GM21526 (cell line): ENCODE data around the gene RTTN.
"Not testable (repeated sequence)": the region's sequence is repeated elsewhere in the genome, so short reads cannot be mapped to it uniquely, and the experiment has no call there.

Experiments used
- ATAC-seq: cut with Tn5 transposase; IDR thresholded peaks from one replicate; pipeline ENCODE4 v1.9.1; 2021; ENCODE audit warnings: moderate library complexity; ENCODE audit not compliant: unreplicated experiment, low FRiP score

The RTTN gene, protein sequence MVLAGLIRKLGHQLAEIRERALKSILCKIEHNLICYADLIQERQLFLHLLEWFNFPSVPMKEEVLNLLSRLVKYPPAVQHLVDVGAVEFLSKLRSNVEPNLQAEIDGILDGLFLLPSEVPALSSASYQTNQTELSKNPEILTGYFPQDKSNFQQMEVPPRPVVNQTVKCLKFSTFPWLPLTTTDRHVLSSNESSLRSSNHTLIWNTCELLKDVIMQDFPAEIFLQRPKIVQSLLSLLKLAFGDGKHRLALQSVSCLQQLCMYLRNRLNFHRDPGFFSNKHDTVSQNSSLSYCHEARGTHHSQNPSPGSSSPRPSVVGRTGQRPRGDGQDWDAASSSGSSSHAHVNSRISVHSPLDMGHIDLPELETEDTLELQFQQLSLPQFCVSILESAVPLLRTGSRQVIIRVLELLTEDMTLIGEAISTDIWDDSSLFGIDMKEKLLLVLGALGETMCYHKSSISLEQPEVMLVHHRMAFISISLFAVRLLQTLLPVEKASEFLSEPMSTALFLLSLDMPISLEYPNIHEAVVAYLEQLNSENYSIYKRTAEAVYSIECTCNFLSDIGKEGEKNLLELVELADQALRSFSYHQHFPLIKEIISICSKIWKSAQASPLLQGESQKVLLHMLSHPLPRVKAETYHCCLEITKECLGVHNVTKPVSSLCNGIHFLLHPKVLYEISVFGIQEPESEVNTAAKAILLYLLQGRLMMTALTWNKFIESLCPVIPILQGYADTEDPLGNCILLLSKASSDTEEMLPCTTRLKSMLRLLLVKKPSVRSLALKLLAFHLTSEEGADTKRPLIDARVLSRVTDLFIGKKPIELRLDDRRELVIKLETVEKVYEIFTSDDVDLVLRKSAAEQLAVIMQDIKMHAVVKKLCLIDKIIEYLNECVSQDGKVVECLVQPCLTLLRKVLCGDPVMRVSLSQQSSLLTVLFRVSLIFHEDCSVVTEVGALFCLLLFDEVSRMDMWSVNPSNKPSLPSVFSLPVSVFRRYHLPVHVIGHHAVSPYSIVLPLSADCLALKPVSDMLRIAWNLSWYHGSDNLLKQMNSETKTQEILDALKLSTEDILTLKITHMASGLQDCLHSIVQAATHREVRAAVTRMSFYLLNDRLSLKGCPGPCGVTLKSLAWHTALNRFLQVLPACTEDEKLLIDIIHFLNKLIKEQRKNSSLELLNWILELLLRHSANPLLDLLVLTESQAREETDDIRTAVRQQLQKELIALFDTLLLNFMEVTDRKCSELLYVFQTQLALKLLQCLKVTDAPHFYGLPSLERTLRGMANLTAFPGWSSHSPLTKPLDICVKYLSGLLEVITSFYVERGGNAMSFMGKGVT (N-terminal part only)

DNA sequence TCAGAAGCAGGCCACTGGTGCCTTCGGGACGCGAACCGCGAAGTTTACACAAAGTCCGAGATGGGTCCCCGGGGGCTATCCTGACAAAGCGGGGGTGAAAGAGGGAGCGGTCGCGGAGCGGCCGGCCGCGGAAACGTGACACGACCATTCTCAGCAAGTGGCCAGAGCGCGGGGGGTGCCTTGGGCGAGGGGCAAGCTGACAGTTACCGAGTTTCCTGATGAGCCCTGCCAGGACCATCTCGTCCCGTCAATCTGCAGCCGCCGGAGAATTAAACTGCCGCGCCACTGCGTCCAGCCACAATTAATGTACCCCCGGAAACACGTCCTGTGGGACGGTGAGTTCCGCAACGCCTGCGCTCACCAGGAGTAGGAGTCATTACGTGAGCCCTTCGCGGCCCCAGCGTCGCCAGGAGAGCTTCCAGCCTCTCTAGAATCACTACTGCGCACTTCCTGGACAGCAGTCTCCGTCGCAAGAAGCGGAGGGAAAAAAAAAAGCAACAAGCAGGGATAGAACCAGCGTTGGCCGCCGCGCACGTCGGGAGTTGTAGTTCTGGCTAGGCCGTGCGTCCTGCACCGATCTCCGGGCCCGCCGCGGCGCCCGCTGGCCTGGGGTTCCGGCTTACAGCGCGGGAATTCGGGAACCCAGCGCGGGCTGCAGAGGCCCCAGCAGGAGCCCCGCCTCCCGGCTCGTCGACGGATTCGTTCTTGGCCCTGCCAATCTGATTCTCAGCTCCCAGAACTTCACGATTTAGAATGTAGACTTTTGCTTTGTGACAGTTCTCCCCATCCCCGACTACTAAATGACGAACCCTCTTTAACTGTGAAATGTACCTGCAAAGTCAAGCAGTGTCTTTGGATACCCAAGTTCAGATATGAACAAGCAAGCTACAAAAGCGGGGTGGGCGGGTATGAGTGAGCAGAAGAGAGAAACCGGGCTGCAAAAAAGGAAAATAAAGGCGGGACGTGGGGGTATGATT is at the start of gene RTTN:
Gene RTTN, minus strand, starts transcription at position 267 of the 977 bp plus-strand sequence. Its CDS starts 29 bp downstream, at position 238.
- peak; percentile 95 for ATAC-seq

DNA sequence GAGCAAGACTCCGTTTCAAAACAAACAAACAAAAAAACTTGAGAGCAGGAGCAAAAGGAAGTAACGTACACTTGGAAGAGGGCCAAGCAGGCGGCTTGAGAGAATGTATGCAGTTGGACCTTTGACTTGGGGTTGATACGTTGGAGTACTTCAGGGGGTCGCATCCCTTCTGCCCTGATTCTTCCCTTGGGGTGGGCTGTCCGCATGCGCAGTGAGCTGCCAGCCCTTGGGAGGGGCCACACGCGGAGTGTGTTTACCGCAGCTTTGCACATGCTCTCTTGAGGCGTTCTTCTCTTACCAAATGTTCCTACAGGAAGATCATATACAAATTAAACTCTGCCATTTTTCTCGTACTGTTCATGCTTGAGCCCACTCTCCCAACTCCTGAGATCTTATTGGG is 45.3 kb upstream of the RTTN start:
- ATAC-seq, result no peak

DNA sequence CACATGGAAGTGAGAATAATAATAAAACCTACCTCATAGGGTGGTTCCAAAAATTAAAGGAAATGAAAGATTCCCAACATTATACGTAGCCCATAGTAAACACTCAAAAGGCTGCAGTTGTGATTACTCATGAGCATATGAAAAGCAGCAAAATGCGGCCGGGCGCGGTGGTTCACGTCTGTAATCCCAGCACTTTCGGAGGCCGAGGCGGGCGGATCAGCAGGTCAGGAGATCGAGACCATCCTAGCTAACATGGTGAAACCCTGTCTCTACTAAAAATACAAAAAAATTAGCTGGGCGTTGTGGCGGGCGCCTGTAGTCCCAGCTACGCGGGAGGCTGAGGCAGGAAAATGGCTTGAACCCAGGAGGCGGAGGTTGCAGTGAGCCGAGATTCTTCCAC is 44.4 kb upstream of the RTTN start:
- ATAC-seq, result not testable (repeated sequence)

DNA sequence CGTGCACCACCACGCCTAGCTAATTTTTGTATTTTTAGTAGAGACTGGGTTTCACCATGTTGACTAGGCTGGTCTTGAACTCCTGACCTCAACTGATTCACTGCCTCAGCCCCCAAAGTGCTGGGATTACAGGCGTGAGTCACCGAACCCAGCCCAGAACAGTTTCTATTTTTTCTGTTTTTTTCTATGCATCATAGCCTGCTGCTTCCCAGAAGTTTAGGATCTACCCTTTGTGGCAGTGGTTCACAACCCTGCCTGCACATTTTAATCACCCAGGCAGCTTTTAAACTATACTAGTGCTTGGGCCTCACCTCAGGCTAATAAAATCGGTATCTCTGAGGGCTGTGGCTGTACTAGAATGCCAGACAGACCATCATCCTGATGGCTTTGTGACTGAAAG is 43.6 kb upstream of the RTTN start:
- no peak for ATAC-seq

DNA sequence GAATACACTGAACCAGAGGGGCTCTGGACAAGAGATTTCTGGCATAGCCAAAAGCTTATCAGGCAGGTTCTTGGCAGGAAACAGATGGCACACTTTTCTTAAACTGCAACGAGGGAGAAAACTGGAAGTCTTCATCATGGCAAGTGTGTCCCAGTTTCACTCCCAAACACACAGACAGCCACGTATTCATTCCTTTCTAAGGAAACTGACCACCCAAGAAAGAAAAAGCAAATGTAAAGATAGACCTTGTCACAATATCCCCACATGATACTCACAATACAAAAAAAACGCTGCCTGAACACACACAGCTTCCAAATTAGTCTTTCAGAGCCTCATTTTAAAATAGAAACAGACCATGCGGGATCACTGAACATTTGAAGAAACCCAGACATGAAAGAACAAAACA is 40.6 kb upstream of the RTTN start:
- no peak for ATAC-seq

DNA sequence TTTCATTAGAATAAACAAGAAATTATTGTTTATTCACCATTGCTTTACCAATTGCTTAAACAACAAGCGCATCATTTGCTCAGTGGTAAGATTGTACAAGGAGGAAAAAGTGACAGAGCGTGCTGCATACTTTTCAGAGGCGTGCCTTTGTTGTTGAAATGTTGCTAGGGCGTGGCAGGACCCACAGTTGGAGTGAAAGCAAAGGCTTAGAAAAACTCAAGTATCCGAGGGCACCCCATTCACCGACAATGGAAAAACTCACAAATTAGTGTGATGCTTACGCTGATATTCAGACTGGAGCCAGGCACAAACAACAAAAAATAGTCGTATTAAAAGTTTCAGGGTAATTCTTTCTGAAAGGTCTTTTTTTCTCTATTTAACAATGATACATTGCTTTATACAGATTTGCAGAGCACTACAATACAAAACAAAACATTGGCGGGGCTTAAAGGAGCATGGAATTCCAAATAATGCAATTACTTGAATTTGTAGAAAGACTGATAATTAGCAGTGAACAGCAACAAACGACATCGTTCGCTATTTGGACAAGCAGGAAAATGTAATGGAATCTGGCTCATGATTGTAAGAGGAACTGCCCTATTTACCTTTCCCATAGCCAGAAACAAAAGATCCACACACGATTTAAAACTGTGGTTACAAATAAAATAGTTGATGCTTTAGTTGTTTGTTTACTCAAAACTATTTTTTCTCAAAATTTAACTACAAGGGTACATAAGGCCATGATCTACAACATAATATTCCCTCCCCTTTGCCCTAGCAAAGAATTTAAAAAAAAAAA is 37.8 kb upstream of the RTTN start:
- no peak for ATAC-seq

DNA sequence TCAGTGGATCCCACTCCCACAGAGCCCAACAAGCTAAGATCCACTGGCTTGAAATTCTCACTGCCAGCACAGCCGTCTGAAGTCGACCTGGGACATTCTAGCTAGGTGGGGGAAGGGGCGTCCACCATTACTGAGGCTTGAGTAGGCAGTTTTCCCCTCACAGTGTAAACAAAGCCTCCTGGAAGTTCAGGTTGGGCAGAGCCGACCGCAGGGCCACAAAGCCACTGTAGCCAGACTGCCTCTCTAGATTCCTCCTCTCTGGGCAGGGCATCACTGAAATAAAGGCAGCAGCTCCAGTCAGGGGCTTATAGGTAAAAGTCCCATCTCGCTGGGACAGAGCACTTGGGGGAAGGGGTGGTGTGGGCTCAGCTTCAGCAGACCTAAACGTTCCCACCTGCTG is 31.4 kb upstream of the RTTN start:
- not testable (repeated sequence) for ATAC-seq

DNA sequence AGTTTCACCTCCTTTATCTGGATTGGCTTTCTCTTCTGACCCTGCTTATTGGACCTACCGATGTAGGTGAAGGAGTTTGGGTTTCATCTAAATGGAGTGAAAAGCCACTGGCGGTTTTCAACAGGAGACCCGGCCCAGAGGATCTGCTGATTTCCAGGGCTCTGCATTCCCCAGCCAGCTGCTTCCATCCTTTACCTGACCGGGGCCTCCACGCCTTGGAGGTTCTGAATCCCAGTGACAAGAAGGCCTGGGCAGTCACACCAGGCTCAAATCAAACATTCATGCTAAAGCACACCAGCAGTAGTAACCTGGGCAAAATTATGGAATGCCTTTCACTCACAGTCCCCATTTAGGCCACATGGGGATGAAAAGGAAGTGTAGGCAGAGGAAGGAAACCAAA is 30.0 kb upstream of the RTTN start:
- no peak for ATAC-seq

DNA sequence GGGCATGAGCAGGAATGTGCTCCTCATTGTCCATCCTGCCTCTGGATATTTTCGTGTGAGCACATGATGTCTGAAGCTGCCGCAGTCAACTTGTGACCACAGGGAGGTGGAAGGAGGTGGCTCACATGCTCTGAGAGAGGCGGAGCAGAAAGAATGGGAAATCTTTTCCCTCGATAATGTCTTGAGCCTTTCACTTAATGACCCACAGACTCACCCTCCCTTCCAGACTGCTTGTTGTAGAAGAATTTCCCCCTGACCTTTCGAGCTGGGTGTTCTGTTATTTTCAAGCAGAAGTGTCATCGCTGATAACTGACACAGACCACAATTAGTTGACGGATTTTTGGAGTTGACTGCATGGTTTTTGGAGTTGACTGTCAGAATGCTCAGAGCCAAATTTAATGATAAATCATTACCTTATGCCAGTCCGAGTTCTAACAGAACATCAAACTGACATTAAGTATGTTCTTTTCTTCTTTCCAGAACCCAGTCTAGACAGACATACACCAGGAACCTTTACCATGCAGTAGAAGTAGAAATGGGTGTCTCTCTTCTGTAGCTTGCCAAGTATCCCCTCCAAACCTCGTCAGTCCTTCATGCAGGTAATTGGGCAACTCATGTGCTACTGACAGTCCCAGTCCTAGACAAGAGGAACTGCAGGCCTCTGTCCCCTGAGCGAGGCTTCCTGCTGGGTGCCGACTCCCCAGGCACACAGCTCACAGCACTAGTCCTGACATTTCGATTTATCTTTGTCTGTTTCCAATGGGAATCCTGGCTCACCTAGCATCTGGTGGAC is 29.4 kb upstream of the RTTN start:
- ATAC-seq, result no peak

DNA sequence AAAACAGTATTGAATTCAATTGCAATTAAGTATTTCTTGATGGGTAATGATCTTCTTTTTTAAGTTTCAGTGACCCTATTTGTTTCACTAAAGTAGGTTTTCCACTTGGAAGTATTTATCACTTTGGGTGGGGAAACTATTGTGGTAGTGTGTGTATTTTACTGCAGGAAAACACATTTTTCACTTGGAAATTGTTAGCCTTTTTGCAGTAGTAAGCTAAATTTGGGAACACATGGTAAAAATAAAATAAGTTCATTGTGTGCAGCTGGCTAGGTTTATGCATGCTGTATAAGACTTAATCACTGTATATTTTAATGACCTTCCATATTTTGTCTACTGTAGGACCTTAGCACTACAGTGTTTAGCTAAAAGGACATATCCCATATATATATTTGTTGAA is 28.5 kb upstream of the RTTN start:
- ATAC-seq, result no peak

DNA sequence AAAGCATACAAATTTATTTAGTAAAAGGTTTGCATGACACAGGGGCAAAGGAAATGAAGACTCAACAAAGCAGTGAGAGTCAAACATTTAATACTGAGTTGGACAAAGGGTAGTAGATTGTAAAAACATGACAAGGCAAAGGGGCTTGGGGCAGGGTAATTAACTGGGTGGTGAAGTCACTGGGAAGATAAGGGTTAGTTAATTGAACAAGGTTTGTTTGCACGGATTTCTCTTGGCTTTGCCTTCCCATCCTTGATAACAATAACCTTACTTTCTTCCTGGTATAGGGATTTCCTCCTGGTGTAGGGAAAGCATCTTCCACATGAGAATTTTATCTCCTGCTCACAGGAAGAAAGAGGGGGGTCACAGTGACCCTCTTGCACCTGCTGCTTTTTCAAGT is 26.8 kb upstream of the RTTN start:
- no peak for ATAC-seq

DNA sequence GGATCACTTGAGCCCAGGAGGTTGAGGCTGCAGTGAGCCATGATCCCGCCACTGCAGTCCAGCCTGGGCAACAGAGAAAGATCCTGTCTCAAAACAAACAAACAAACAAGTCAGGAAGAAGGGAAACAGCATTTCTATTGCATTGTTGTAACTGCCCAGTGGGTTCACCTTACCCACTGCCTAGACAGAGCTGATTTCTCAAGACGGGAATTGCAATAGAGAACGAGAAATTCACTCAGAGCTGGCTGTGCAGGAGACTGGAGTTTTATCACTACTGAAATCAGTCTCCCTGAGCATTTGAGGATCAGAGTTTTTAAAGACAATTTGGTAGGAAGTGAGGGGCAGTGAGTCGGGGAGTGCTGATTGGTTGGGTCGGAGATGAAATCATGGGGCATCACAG is 24.2 kb upstream of the RTTN start:
- ATAC-seq, result no peak

DNA sequence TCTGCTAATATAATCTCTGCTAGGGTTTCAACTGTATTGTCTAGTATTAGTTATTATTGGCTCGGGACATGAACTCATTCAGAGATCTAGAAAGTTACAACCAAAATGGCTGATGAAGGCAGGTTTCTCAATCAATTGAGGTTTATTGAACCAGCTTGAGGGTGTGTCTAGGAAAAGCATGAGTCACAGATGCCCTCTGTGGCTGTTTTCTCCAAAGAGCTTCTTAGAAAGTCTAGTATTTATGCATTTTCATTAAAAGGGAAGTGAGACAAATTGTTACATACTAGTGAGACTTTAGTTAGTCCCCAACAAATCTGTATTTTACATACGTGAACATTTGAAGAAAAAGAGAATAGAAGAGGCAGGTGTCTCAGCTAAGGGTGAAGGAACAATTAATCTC is 23.0 kb upstream of the RTTN start:
- ATAC-seq, result no peak

DNA sequence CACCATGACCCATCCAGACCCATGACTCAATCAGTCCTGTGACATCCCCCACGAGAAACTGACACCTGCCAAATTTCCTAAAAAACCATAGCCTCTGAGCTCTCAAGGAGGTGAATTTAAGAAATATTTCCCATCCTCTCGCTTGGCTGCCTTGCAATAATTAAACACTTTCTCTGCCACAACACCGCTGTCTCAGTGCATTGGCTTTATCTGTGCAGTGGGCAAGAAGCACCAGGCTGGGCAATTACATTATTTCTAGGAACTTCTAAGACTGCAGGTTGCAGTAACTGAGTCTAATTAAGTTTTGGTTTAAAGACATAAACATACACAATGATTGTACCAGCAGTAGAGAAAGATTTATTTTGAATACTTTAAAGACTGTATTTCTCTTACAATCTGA is 22.0 kb upstream of the RTTN start:
- no peak for ATAC-seq

DNA sequence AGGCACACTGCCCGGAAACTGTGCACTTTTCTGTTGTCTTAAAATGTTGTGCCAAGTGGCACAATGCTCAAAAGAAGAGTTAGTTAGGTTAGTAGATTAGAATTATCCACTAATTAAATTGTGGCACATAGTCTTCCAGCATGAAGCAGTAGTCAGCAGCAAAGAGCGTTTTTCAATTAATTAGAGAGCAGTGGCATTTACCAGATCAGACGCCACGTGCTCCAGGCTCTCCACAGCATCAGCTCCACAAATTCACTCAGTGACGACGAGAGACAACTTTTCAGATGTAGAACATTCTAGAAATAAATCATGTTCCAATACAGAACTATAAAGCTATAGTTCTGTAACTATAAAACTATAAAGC is 16.4 kb upstream of the RTTN start:
- ATAC-seq, result no peak

DNA sequence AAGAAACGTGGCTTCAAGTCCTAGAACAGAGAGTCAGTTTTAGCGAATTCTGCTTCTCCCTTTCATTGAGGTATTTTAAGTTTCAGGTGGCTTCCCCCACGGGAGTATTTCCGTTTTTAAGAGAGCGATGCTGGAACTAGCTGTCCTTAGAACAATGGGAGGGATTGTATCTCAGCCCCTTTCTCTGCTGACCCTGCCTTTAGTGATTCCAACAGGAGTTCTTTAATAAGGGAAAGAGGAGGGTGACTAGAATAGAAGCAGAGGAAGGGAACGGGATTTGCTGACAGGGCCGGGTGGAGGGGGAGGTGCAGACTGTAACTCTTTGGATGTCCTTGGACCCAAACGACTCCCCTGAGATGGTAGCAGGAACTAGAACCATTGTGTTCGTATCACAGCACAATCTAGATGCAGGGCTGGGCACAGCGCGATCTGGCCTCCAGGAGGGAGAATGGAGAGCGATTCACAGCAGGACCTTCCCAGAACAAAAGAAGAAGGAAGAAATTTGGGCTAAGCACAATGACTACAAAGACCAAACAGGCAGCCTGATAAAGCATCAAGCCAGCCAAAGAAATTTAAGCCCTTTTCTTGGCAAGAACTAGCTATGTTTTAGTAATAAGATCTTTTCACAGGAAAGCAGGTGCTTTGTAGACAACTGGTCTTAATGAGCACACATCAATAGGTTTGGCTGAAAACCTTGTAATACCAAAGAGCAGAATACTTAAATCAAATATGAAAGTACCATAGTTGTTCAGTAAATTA is 15.8 kb upstream of the RTTN start:
- no peak for ATAC-seq

DNA sequence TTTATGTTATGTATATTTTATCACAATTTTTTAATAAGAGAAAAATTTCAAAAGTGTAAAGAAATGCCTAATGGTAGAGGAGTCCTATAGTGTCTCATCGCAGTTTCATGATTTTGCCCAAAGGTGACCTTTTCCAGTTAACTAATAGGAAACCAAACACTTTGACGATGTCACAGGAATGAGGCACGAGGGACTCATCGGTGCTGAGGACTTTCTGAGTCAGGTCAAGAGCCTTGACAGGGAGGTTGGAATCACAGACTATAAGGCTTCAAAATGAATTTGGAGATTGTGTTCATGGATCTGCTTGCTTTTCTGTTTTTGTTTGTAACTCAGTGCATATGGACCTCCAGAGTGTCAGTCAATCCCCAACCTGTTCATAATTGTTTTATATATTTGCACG is 15.1 kb upstream of the RTTN start:
- no peak for ATAC-seq
